ENCODE data around the gene SLC25A42.

DNA sequence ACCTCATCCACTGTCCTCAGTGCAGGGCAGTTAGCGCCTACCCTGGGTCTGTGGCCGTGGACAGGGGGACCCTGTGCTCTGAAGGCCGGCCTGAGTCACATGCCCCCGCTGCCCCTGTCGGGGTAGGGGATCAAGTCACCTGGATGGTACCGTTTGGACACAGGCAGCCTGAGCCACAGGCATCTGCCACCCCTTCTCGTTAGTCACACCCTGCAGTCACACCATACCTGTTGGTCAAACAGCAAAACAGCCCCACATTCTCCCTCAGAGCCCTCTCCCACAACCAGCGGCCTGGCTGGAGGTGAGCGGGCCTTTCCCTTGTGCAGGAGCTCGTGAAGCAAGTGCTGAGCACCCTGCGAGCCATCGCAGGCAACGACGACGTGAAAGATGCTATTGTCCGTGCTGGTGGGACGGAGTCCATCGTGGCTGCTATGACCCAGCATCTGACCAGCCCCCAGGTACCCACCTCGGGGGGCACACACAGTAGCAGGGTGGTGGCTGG is 8.8 kb upstream of the SLC25A42 start:
- no peak for TF ChIP-seq YY1 (IDR thresholded peaks at IDR 0.05; ENCODE audit: insufficient read depth, insufficient read length)
- no peak for TF ChIP-seq ZNF274 (IDR thresholded peaks at IDR 0.05; ENCODE audit: low read depth, low read length)

Measured in NT2/D1 (cell line).